ENCODE data around the gene SFXN2. TPM values are rescaled to one million over a fixed set of nuclear protein-coding genes. Genes with fewer than 3 reads are reported as not detected.
A peak's percentile ranks its signal among the peaks of the same experiment; 100 is the strongest.
"Not testable (repeated sequence)": the region's sequence is repeated elsewhere in the genome, so short reads cannot be mapped to it uniquely, and the experiment has no call there.

The SFXN2 gene
- total RNA-seq, 2 experiments from 2014 or later: 38.1 to 45.1 TPM

DNA sequence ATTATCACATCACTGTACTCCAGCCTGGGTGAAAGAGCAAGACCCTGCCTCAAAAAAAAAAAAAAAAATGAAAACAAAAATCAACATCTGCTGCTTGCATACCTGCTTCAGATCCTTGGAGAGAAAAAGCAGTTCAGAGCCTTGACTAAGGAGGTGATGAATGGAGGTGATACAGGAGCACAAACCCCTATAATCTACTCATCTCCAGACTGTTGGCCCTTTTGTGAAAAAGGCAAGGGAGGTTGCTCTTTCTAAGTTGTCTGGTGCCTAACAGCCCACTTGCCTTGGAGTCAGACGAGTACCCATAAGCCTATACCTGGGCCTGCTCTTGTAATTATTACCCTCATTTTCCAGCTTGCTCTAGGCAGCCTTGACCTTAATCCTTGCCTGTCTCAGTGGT is 1.4 kb downstream of the SFXN2 start:
- DNase-seq (ENCODE audit: low spot score): no peak
- Histone ChIP-seq H3K79me2 (ENCODE audit: insufficient read depth, low read depth, low read length) (peaks cover 62% of the 10 kb centered on the region), H2AFZ (ENCODE audit: low read length) (no peak overlapping the region), H3K4me2 (ENCODE audit: low read length) (peak overlapping the region; percentile 76), H3K9me2 (ENCODE audit: insufficient read depth, low read length) (no peaks in the 10 kb centered on the region), H3K36me3 (ENCODE audit: insufficient read depth, low read length) (peaks cover 28% of the 10 kb centered on the region; the same call in 1 of the 2 replicates), H3K9me3 (ENCODE audit: low read length) (no peaks in the 10 kb centered on the region), H4K20me1 (ENCODE audit: insufficient read depth, low read length) (peaks cover 4% of the 10 kb centered on the region; the same call in 1 of the 2 replicates), H3K4me1 (ENCODE audit: insufficient read depth, low read length, poor library complexity, severe bottlenecking) (peaks cover 51% of the 10 kb centered on the region), H3K4me3 (ENCODE audit: low read depth, low read length, poor library complexity, severe bottlenecking) (peak overlapping the region; percentile 77), H3K27ac (ENCODE audit: low read depth, low read length, poor library complexity, severe bottlenecking) (no peak overlapping the region)
- intact Hi-C loops (cut with micrococcal nuclease; ENCODE audit: unreplicated experiment): loop anchor here (2.0 to 10.0 kb wide), 3 partner anchors 27 to 601 kb away; partner anchors contain the start of gene WBP1L
- BruUV-seq (replicated peaks): no TSS peak
- CTCF ChIA-PET (ENCODE audit: unreplicated experiment): no interaction called here
- POLR2A ChIA-PET: interaction anchor here (0.6 to 2.3 kb wide), 6 partner anchors 23 to 252 kb away, joined by 3 to 14 read pairs (median 6); partner anchors contain the start of gene WBP1L
- TF ChIP-seq EZH2phosphoT487 (IDR thresholded peaks at IDR 0.05; ENCODE audit: borderline replicate concordance, low read depth, low read length): no peak
- TF ChIP-seq, protein P1, sequence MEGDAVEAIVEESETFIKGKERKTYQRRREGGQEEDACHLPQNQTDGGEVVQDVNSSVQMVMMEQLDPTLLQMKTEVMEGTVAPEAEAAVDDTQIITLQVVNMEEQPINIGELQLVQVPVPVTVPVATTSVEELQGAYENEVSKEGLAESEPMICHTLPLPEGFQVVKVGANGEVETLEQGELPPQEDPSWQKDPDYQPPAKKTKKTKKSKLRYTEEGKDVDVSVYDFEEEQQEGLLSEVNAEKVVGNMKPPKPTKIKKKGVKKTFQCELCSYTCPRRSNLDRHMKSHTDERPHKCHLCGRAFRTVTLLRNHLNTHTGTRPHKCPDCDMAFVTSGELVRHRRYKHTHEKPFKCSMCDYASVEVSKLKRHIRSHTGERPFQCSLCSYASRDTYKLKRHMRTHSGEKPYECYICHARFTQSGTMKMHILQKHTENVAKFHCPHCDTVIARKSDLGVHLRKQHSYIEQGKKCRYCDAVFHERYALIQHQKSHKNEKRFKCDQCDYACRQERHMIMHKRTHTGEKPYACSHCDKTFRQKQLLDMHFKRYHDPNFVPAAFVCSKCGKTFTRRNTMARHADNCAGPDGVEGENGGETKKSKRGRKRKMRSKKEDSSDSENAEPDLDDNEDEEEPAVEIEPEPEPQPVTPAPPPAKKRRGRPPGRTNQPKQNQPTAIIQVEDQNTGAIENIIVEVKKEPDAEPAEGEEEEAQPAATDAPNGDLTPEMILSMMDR (conservative IDR thresholded peaks at IDR 0.05; ENCODE audit: low read length): no peak

DNA sequence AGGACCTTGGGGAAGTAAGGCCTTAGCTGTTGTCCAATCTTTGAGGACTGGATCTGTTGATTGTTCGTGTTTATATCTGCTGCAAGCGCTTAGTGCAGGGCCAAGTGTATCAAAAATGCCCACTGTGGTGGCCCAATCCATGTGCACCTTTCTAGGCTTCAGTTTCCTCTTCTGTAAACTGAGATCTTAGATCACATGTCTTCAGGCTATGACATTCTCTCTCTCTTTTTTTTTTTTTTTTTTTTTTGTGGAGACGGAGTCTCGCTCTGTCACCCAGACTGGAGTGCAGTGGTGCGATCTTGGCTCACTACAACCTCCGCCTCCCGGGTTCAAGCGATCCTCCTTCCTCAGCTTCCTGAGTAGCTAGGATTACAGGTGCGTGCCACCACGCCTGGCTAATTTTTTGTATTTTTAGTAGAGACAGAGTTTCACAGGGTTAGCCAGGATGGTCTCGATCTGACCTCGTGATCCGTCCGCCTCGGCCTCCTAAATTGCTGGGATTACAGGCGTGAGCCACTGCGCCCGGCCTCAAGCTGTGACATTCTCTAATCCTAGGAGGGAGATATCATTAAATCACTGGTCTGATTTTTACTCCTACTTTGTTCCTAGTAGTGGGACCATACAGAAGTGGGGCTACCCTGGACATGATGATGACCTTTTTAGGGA is 2.6 kb downstream of the SFXN2 start:
- H3K79me2 ChIP-seq (ENCODE audit: insufficient read depth, low read depth, low read length): peaks cover 61% of the 10 kb centered on the region
- H4K20me1 ChIP-seq (ENCODE audit: insufficient read depth, low read length); H3K9me2 ChIP-seq (ENCODE audit: insufficient read depth, low read length); DNase-seq (ENCODE audit: low spot score); CTCF ChIA-PET (ENCODE audit: unreplicated experiment); H3K9me3 ChIP-seq (ENCODE audit: low read length); BruUV-seq (replicated peaks); H2AFZ ChIP-seq (ENCODE audit: low read length); H3K27ac ChIP-seq (ENCODE audit: low read depth, low read length, poor library complexity, severe bottlenecking): not testable (repeated sequence)
- peaks cover 34% of the 10 kb centered on the region for H3K36me3 ChIP-seq (ENCODE audit: insufficient read depth, low read length)
- H3K4me3 ChIP-seq (ENCODE audit: low read depth, low read length, poor library complexity, severe bottlenecking): peak overlapping the region; percentile 14
- intact Hi-C loops (cut with micrococcal nuclease; ENCODE audit: unreplicated experiment): loop anchor here (10.0 kb wide), 1 partner anchor 602 kb away; no protein-coding TSS in a partner anchor
- POLR2A ChIA-PET: interaction anchor here (0.7 kb wide), 1 partner anchor 51 kb away, joined by 6 read pairs; no protein-coding TSS in a partner anchor
- H3K4me2 ChIP-seq (ENCODE audit: low read length): peak overlapping the region; percentile 45
- H3K4me1 ChIP-seq (ENCODE audit: insufficient read depth, low read length, poor library complexity, severe bottlenecking): peaks cover 42% of the 10 kb centered on the region

DNA sequence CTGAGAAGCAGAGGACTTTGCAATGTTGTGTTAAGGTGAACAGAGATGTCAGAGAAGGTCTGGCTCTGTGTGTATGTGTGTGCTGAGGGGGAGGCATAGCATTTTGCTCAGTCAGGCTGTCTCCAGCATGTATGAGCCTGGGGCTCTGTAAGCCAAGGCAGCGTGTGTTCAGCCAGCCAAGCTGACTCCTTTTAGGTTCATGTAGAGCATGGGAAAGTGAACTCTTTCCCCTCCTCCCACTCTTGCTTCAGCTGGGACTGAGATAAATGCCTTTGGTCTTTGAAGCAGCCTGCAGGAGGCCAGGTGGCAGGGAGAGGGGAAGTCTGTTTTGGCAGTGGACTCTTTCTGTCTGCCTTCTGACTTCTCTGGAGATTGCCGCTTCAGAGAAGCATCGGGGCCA is 3.8 kb downstream of the SFXN2 start:
- DNase-seq (ENCODE audit: low spot score): no peak
- Histone ChIP-seq H3K36me3 (ENCODE audit: insufficient read depth, low read length) (peaks cover 45% of the 10 kb centered on the region), H3K27ac (ENCODE audit: low read depth, low read length, poor library complexity, severe bottlenecking) (no peak overlapping the region), H4K20me1 (ENCODE audit: insufficient read depth, low read length) (peaks cover 9% of the 10 kb centered on the region), H3K9me3 (ENCODE audit: low read length) (no peaks in the 10 kb centered on the region), H3K9me2 (ENCODE audit: insufficient read depth, low read length) (no peaks in the 10 kb centered on the region), H2AFZ (ENCODE audit: low read length) (no peak overlapping the region), H3K4me2 (ENCODE audit: low read length) (peak overlapping the region; percentile 45), H3K4me3 (ENCODE audit: low read depth, low read length, poor library complexity, severe bottlenecking) (peak overlapping the region; percentile 14), H3K79me2 (ENCODE audit: insufficient read depth, low read depth, low read length) (peaks cover 53% of the 10 kb centered on the region), H3K4me1 (ENCODE audit: insufficient read depth, low read length, poor library complexity, severe bottlenecking) (peaks cover 35% of the 10 kb centered on the region)
- CTCF ChIA-PET (ENCODE audit: unreplicated experiment): no interaction called here
- intact Hi-C loops (cut with micrococcal nuclease; ENCODE audit: unreplicated experiment): loop anchor here (10.0 kb wide), 1 partner anchor 603 kb away; no protein-coding TSS in a partner anchor
- POLR2A ChIA-PET: interaction anchor here (0.7 kb wide), 1 partner anchor 40 kb away, joined by 5 read pairs; no protein-coding TSS in a partner anchor
- no TSS peak for BruUV-seq (replicated peaks)
- TF ChIP-seq EZH2phosphoT487 (IDR thresholded peaks at IDR 0.05; ENCODE audit: borderline replicate concordance, low read depth, low read length): no peak
- TF ChIP-seq, protein P1 (conservative IDR thresholded peaks at IDR 0.05; ENCODE audit: low read length): no peak
